NCI-H748 (cell line): ENCODE measurements around the gene MBNL2.

ENCODE experiments used
- DNase-seq: peaks from one replicate; lab custom pipeline; 2025; ENCODE audit not compliant: unreplicated experiment; lab: John Stamatoyannopoulos, UW

MBNL2 gene

DNA sequence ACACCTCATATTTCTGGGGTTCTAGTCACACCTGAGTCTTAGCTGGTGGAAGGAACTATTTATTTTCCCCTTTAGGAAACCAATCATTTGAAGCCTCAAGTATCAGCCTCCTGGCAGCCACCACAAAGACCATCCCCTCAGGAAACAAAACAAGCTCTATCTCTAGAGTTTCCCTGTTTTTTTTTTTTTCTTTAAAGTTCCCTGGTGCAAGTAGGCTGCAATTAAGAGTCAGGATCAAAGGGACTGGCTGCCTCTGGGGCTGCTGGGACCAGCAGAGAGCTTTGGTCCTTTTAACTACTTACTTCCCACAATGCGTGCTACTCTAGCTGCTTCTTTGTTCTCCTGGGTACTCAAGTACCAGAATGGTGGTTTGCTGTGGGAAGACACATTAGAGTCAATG, 11.4 kb downstream of the MBNL2 start:
- DNase-seq, result no peak

DNA sequence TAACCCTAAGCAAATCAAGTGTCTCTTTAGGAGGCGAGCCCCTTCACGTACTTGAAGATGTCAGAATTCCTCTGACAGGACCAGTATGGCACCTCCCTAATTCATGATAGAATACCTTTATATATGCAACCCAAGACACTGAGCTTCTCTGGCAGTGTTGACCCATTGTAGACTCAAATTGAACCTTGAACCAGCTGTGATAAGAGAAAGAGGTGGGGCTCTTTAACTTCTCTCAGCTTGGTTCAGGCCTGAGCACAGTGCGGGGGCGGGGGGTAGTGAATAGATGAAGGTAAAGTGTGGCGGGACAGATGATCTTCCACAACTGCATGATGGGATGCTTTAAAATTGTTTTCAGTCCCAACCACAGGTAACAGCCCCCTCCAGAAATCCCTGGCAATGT, 12.1 kb downstream of the MBNL2 start:
- DNase-seq, result no peak

DNA sequence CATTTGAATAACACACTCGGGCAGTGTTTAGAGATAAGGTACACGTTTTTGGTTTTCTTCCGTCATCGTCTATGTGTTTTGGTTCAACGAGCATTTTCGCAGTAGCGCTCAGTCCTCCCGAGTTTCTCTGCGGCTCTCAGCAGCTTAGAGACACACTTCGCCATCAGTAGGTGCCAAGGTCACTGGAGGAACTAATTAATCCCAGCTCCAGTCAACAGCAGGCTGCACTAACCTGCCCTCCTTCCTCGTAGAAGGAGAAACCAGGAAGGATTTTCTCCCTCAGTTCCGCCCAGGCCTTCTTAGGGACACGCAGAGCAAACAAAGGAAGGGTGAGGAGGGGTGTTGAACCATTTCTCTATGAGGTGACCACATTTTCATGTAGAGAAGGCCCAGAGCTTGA, 12.6 kb downstream of the MBNL2 start:
- DNase-seq, result no peak

DNA sequence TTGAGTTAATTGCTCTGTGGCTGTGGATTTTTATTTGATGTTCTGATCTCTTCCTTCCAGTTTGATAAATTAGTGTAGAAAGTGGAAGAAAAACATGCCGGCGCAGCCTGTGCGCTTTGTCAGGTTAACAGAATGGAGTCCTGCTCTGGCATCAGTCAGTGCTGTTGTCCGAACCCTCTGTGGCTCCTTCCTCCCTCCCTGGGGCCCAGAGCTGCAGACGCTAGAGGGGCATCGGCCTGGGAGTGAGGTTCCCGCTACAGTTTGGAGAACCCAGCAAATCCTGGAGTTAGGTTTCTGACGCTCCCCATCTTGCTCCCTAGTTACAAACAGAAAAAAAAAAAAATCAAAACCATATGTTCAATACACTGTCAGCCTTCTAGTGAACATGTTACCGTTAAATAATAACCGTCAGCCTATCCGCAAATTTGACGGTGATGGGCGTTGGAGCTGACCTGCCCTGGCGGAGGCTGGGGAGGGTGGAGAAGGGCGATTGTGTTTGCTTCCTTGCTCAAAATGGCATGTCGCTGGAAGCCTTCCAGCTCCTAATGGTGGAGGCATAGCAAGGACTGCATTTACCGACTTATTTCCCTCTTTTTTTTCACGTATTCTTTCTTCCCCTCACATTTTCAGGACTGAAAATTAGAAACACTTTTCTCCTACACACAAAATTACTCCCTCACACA, 13.6 kb downstream of the MBNL2 start:
- DNase-seq, result no peak

- DNase-seq, result no peak
These were observed 15.3 kb downstream of the MBNL2 start for GRCh38 chr13:97237388-97237787.

- no peak for DNase-seq
These were observed 16.3 kb downstream of the MBNL2 start for GRCh38 chr13:97238432-97238831.

- no peak for DNase-seq
These were observed 16.8 kb downstream of the MBNL2 start for GRCh38 chr13:97238883-97239282.

GRCh38 chr13:97239306-97239705, 17.2 kb downstream of the MBNL2 start:
- no peak for DNase-seq

DNA sequence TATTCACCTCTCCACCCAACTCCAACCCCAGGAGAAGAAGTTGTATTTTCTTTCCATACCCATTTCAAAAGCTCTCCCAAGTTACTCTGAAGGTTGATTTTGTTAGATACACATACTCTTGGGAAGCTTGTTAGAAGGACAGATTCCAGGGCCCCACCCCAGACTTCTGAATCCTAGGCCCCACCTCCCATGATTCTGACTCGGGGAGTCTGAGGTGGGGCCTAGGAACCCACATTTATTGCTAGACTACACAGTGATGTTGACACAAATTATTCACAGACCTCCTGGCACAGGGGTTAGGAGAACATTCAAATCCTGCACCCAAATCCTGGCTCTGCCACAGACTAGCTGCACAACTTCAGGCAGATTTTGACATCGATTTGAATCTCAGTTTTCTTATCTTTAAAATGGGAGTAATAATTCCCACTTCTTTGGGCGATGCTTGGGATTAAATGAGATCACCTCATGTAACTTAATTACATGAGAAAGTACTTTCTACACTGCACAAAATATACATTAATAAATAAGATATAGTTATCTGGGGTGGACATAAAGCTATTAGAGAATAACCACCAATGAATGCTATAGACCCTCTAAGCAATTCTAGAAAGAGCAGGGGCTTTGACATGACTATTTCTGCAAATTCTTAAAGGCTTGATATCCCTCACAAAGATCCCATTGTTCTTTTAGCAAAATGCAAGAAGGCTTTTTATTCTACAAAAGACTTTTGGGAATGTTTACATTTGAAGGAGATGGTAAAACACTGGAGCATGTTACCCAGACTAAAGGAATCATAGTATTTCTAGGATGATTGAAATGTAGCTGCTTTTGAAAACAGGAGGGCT, 18.0 kb downstream of the MBNL2 start:
- no peak for DNase-seq

GRCh38 chr13:97240788-97241734, 18.9 kb downstream of the MBNL2 start:
- DNase-seq, result no peak

DNA sequence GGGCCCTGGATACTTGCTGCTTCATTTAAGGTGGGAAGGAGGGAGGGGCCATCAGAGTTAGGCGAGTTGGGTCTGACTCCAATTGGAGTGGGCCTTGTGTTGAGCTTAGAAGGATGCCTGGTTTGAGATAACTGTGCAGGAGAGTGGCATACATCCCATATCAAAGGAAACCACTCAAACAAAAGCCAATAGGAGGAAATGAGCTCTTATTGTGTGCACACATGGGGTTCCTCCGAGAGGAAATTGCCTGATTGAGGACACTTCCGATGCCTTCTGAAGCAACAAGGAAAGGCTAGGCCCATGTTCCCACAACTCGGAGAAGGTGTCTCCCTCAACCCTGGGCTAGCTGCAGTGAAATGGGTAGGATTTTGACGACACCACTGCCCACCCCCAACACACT, 19.6 kb downstream of the MBNL2 start:
- no peak for DNase-seq

DNA sequence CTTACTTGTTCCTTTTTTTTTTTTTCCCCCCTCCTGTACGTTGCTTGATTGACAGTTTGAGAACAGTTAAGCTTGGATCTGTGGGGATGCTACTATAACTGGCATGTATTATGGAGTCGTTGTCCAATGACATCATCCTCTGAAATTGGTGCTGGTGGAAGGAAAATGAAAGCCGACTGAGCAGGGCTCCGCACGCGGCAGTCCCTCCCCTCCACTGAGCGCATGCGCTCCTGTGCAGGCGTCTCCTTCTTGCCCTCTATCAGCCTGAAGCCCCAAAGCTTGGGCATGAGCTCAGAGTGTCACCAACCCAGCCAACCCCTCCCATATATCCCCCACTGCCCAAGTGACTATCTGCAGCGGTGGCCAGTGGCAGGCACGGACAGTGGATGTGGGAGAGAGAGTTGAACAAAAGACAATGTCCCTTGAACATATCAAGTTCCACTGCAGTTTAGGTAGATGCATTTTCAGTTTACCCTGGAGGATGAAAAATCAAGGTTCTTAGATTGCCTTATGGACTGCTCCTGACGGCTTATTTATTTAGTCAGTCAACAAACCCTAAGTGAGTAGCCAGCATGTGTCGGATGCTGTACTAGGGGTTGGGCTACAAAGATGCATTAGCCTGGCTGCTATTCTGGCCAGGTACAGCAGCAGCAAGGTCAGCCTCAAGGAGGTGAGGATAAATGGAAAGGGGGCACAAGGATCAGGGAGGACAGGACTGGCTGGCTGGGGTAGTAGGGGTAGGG, 20.8 kb downstream of the MBNL2 start:
- no peak for DNase-seq

DNA sequence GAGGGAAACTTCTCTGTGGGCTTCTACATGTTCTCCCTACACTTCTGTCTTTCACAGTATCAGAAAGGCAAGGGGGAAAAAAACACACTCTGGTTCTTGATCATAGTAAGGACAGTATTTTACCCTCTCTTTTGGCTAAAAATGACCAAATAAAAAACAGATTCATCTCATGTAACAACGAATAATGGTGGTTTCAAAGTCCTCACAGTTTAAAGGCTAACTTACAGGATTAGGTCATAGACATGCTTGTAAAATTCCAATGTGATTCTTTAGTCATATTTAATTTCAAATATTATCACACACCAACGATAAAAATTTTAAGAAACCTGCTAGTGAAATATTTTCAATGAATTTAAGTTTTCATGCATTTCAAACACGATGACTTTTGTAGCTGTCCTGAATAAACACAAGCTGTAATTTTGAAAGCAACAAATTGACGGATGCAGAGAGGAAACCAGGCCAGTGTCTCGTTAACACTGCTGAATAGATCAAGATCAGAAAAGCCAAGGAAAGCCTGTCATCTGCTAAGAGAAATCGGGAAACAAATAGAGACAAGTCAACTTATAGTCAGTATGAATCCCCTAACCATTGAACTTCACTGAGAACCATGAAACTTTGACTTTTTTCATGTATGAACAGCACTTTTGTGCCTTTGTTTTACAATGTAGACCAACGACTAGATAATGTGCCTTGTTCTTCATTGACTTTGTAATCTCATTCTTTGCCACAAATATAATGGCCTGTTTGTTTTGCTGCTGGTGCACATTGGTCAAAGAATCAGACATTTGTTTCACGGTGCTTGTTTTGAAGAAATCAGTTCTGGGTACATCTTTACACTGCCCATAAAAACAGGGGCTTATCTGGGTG, 22.0 kb downstream of the MBNL2 start:
- no peak for DNase-seq

- DNase-seq, result no peak
These were observed 22.9 kb downstream of the MBNL2 start for GRCh38 chr13:97245011-97245410.

DNA sequence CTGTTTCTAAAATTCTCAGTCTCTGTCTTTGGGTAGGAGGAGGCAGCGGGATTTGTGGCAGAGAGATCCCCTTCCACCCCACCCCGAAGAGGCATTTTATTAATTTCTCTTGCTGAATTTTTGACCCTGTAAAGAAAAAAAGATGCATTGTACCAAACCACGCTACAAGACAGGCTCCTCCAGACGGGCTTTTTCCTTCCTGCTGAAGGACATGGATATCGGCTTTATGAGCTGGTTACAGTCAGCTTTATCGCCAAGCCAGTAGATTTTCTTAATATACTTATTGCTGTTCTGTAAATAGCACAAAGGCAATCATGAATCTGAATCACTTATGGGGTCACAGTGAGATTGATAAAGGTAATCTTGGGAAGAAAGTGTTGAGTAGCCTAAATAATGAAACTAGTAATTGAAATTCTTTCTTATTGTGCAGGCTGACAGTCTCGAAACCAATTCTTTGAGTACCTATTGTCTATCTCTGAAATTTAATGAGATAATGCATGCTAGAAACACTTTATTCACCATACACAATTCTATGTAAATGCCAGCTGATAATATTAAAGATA, 24.5 kb downstream of the MBNL2 start:
- DNase-seq, result no peak

- DNase-seq, result no peak
These were observed 26.1 kb downstream of the MBNL2 start for GRCh38 chr13:97248243-97248642.

DNA sequence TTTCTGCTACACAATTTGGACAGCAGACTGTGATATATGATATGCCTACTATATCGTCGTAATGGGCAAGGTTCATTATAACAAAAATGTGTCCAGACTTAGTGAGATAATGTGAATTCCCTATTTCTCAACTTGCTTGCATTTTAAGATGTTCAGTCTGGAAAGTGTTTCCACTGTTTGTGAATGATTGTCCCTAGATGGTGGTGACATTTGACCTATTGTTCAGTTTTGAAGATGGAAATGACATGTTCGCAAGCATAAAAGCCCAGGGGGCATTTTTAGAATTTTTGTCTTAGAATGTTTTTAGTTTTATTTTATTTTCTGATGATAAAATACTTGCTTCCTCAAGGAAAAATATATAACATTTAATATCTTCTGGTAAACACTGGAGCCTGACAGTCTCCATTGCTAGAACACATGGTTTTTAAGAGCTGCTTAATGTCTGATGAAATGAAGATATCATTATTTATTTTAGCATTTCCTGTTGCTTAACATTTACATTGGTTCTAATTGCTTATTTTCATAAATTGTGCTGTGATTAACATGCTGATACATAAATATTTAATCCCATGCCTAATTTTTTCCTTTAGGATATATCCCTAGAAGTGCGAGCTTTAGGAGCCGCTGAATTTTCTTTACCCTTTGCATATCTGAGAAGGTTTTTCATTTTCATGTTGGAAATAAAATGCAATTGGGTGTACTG, 27.1 kb downstream of the MBNL2 start:
- DNase-seq, result no peak

- no peak for DNase-seq
These were observed 27.8 kb downstream of the MBNL2 start for GRCh38 chr13:97249796-97250495.
